Stimulated activated naive B cell treated with anti-CD40 and anti-IgM and Interleukin-4, amounts not matched to agents 10 μg/mL and 1 μg/mL and 100 μg/mL, for 72 hours (primary cell): ENCODE measurements around the gene SLX4.

Experiments used
- ATAC-seq, 2 donors: fragments of 150-1000 bp; cut with Tn5 transposase; replicated peaks; 2 replicates each; pipeline ENCODE4 v1.10.0; 2021; ENCODE audit warnings: moderate library complexity in 1 of 2
- DNase-seq: peaks from one replicate; pipeline ENCODE4 v3.0.0; 2021
- H3K27ac Mint-ChIP-seq: one replicate; pipeline ENCODE4 v1.8.0; 2022; ENCODE audit warnings: mild to moderate bottlenecking, mixed read lengths
- H3K27me3 Mint-ChIP-seq, 2 donors: one replicate each; pipeline ENCODE4 v1.8.0; 2022; ENCODE audit warnings: mixed read lengths in 2 of 2
- H3K36me3 Mint-ChIP-seq, 2 donors: one replicate each; pipeline ENCODE4 v1.8.0; 2022; ENCODE audit warnings: mixed read lengths in 2 of 2, mild to moderate bottlenecking in 1 of 2
- H3K4me1 Mint-ChIP-seq, 2 donors: one replicate each; pipeline ENCODE4 v1.8.0; 2022; ENCODE audit warnings: mixed read lengths in 2 of 2, mild to moderate bottlenecking in 1 of 2
- H3K4me3 Mint-ChIP-seq, 2 donors: one replicate each; pipeline ENCODE4 v1.8.0; 2022; ENCODE audit warnings: mild to moderate bottlenecking in 2 of 2, mixed read lengths in 2 of 2, moderate library complexity in 1 of 2
- H3K9me3 Mint-ChIP-seq, 2 donors: one replicate each; pipeline ENCODE4 v1.8.0; 2022; ENCODE audit warnings: mixed read lengths in 2 of 2, mild to moderate bottlenecking in 1 of 2

SLX4 gene

DNA sequence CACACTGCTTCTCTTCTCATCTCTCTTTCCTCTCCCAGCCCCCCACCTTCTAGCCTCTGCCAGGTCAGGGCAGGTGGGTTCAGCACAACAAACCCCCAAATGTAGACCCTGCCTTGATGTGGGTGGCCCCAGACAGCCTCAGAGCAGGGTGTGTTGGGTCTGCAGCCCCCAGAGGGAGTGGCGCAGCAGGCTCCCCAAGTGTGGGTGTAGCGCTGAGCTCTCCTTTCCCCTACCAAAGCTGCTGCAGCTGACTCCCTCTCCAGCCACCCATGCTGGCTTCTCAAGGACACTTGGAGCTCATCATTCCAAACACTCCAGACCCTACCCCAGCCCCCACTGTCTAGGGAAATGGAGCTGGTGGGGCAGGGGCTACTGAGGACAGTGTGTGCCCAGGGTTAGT lies 61.5 kb downstream of the SLX4 start:
- H3K27me3 Mint-ChIP-seq: no peaks in the 10 kb centered on the region
- H3K36me3 Mint-ChIP-seq: peaks cover 38 to 55% of the 10 kb centered on the region in 2 donors
- H3K27ac Mint-ChIP-seq: peak overlapping the region; percentile 56
- peaks cover 44 to 48% of the 10 kb centered on the region in 2 donors for H3K4me1 Mint-ChIP-seq
- no peak overlapping the region for H3K4me3 Mint-ChIP-seq
- no peak for ATAC-seq
- H3K9me3 Mint-ChIP-seq: peaks cover 13% of the 10 kb centered on the region in 2 donors
- DNase-seq: no peak

DNA sequence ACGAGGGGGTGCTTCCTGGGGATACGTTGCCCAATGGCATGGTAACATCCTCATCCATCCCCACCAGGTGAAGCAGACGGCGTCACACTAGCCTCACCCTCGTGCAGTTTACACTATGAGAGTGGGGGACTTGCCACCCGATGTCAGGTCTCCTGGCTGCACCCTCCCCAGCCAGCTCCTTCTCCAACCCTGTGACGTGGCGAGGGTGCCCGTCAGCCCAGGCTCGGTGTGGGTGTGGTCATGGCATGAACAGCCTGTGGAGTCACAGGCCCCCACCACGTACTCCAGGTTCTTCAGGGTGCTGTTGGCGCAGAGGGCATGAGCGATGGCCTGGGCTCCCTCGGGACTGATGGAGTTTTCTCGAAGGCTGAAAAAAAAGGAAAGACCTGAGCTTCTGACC lies 62.5 kb downstream of the SLX4 start:
- peaks cover 13% of the 10 kb centered on the region in 2 donors for H3K9me3 Mint-ChIP-seq
- H3K4me1 Mint-ChIP-seq: peaks cover 44 to 48% of the 10 kb centered on the region in 2 donors
- H3K4me3 Mint-ChIP-seq: no peak overlapping the region
- peak; percentile 14 to 16 for ATAC-seq
- no peak for DNase-seq
- H3K27me3 Mint-ChIP-seq: no peaks in the 10 kb centered on the region
- H3K36me3 Mint-ChIP-seq: peaks cover 36 to 52% of the 10 kb centered on the region in 2 donors
- peak overlapping the region; percentile 52 for H3K27ac Mint-ChIP-seq

DNA sequence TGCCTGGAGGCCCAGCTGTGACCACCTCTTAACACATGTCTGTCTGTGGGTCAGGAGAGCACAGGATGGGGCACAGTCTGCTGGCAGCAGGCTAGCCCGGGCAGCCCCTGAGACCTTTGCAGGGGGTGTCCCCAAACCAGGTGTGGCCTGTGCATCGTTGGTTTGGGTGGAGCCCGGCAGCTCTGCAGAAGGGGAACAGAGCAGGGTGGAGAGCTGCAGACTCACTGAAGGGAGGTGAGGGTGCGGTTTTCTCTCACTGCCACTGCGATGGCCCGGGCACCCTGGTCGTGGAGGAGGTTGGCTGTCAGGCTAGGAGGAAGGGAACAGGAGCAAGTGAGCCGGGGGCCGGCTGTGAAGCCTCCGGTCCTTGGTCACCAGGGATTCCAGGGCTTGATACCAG lies 63.0 kb downstream of the SLX4 start:
- peak overlapping the region; percentile 84 for H3K27ac Mint-ChIP-seq
- peak overlapping the region; percentile 12 to 50 for H3K4me3 Mint-ChIP-seq
- peaks cover 35 to 51% of the 10 kb centered on the region in 2 donors for H3K36me3 Mint-ChIP-seq

DNA sequence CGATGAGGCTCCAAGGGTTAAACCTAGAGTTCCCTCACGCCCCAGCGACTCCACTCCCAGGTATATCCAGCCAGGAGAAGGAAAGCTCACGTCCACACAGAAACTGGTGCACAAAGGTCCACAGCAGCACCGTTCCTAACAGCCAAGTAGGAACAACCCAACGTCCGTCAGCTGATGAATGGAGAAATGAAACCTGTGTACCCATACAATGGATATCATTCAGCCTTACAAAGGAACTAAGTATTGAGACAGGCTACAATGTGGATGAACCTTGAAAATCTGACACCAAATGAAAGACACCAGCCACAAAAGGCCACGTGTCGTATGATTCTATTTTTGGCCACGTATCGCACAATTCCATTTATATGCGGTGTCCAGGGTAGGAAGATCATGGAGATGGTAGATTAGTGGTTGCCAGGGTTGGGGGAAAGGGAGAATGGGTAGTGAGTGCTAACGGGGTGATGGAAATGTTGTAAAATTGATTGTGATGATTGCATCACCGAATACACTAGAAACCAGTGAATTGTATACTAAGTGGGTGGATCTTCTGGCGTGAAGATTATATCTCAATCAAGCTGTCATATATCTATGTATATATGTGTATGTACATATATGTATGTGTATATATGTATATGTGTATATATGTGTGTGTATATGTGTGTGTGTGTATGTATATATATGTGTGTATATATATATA lies 64.3 kb downstream of the SLX4 start:
- peak in 1 of 2 donors; percentile 18 for ATAC-seq
- Mint-ChIP-seq H3K4me3 (no peak overlapping the region), H3K4me1 (peaks cover 44 to 48% of the 10 kb centered on the region in 2 donors), H3K27ac (peak overlapping the region; percentile 70), H3K9me3 (peaks cover 12 to 13% of the 10 kb centered on the region in 2 donors), H3K27me3 (no peaks in the 10 kb centered on the region), H3K36me3 (peaks cover 33 to 49% of the 10 kb centered on the region in 2 donors)
- DNase-seq: no peak

More for the DNA sequence above, 63.0 kb downstream of the SLX4 start:
- Mint-ChIP-seq H3K27me3 (no peaks in the 10 kb centered on the region), H3K4me1 (peaks cover 44 to 48% of the 10 kb centered on the region in 2 donors), H3K9me3 (peaks cover 13% of the 10 kb centered on the region in 2 donors)
- DNase-seq: peak; percentile 61
- peak; percentile 99 for ATAC-seq

DNA sequence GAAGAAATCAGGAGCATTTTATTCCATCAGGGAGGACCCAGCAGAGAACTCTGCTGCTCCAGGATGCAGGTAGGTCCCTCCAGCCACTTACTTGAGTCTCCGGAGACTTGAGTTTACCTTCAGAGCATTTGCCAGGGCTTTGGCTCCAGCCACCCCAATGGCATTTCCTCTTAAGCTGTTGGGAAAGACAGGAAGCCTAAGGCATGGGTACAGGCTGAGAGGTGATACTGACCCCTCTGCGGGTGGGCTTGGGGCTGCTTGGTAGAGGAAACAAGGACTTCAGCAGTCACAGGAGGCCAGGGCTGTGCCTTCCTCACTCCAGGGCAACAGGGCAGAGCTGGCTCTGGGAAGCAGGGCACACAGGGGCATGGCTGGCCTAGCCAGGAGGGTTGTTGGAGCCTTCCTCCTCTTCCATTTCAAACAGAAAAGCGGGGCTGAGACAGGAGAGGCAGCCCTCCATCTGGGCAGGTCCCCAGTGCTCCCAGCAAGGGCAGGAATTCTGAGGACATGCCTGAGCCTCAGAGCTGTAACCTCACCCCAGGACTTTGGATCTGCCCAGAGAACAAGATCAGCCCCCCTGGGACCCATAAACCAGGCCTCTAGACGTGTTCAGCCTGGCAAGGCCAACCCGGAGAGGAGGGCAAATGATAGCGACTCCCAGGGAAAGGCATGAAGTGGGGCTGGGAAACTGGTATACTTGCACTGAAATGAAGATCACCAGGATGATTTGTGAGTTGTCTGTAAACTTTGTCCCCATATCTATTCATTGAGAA lies 68.6 kb downstream of the SLX4 start:
- Mint-ChIP-seq H3K27me3 (no peaks in the 10 kb centered on the region), H3K9me3 (no peaks in the 10 kb centered on the region), H3K4me3 (no peak overlapping the region), H3K4me1 (peaks cover 13 to 21% of the 10 kb centered on the region in 2 donors), H3K36me3 (peaks cover 8 to 23% of the 10 kb centered on the region in 2 donors), H3K27ac (no peak overlapping the region)
- no peak for ATAC-seq
- DNase-seq: no peak

DNA sequence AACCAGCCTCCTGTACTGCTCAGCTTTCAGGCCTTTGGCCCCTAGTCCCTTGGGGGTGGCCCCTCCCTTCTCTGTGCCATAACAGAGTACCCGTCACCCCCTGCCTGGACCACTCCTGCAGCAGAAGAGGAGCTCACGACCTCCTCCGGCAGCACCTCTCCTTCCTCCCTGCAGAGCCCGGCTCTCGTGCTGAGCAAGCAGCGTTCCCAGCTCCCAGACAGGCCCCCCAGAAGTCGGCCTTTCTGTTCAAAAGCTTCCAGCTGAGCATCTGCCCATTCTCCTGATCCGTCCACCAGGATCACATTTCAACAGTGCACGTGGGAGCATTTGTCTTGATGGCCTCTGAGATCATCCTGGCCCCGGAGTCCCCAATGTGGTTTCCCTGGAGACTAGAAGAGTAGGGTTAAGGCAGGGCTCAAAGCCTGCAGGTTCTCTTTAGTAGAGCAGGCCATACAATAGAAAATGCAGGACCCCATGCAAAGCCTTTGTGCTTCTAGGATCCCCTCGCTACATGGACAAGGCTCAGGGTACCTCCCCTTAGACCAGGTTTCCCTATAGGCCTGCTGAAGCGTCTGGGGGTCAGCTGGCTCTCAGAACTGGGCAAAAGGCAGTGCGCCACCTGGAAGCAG lies 69.8 kb downstream of the SLX4 start:
- Mint-ChIP-seq H3K27ac (no peak overlapping the region), H3K27me3 (no peaks in the 10 kb centered on the region), H3K9me3 (no peaks in the 10 kb centered on the region), H3K36me3 (peaks cover 8 to 18% of the 10 kb centered on the region in 2 donors), H3K4me3 (no peak overlapping the region), H3K4me1 (peaks cover 8 to 12% of the 10 kb centered on the region in 2 donors)
- DNase-seq (no peak), ATAC-seq (no peak)

DNA sequence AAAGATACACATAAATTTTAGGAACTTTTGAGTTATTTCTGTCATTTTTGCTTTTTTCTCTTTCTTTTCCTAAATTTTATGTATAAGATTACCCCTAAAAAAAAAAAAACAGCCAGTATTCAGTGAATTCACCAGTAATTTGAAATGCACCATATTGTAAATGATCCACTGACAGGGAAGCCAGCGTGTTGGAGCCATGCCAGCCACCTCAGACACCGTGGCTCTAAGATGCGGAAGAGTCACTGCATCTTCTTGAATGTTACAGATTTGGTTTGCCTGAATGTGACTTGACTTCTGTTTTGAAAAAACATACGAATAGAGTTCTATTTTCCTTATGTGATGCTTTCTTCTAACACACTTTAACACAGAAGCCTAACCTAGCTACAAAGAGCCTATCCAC lies 73.2 kb downstream of the SLX4 start:
- Mint-ChIP-seq H3K27ac (no peak overlapping the region), H3K9me3 (no peaks in the 10 kb centered on the region), H3K27me3 (no peaks in the 10 kb centered on the region), H3K36me3 (peaks cover 23 to 28% of the 10 kb centered on the region in 2 donors), H3K4me3 (no peak overlapping the region), H3K4me1 (peaks cover 12 to 19% of the 10 kb centered on the region in 2 donors)
- ATAC-seq: no peak
- no peak for DNase-seq

DNA sequence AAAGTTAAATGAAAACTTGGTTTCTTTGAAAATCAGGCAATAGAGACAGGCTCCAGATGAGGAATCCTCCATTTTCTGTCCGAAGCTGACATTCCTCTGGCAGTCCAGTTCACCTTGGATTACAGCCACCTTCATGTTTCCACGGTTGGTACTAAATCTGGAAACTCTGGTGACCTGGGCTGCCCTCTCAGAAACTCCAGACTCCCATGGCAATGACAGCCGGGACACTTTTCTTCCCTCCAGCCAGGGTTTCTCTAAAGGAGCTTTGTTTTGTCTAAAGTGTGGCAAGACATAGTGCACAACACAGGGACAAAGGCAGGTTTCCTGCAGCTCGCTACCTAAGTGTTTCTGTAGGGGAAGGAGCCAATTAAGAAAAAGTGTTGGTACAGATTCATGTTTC lies 74.6 kb downstream of the SLX4 start:
- Mint-ChIP-seq H3K36me3 (peaks cover 31 to 35% of the 10 kb centered on the region in 2 donors), H3K27ac (no peak overlapping the region), H3K4me1 (peaks cover 12 to 19% of the 10 kb centered on the region in 2 donors), H3K4me3 (no peak overlapping the region), H3K27me3 (no peaks in the 10 kb centered on the region), H3K9me3 (no peaks in the 10 kb centered on the region)
- DNase-seq (no peak), ATAC-seq (no peak)

DNA sequence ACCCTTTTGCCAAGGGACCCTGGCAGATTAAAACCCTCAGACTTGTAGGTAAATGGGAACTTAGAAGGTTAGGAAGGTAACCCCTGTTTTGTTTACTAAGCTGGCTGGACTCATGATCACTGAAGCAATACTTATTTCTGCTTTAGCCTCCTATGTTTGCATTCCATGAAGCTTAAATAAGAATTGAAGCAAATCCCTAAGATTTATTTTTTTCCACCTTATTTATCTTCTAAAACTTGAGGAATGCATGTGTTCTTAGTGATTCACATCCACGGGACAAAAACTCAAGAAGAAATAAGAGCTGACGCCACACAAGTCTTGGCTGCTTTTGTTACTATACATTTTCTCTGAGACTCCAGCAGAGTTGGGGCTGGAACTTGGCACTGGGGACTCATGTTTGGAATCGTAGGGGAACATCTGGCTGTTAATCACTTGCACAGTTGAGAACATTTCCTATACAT lies 75.1 kb downstream of the SLX4 start:
- H3K27me3 Mint-ChIP-seq: no peaks in the 10 kb centered on the region
- H3K9me3 Mint-ChIP-seq: no peaks in the 10 kb centered on the region
- DNase-seq (no peak), ATAC-seq (no peak)
- no peak overlapping the region for H3K27ac Mint-ChIP-seq
- H3K4me3 Mint-ChIP-seq: no peak overlapping the region
- peaks cover 12 to 19% of the 10 kb centered on the region in 2 donors for H3K4me1 Mint-ChIP-seq
- peaks cover 35% of the 10 kb centered on the region in 2 donors for H3K36me3 Mint-ChIP-seq

DNA sequence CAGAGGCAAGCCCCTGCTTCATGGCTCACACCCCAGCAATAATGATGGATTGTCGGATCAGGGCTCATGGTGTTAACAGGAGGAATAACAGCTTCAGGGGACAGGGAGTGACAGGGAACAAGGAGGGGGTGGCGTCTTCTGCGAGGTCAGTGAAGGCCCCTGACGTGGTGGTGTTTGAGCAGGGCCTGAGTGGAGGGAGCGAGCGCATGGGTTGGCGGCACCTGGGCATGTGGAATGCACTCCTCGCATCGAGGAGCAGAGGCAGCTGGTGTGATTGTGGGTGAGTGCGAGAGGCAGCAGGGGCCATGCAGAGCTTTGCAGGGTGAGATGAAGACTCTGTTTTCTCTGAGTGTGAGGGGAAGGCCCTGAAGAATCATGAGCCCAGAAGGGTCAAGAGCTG lies 77.3 kb downstream of the SLX4 start:
- Mint-ChIP-seq H3K4me1 (peaks cover 12 to 19% of the 10 kb centered on the region in 2 donors), H3K9me3 (no peaks in the 10 kb centered on the region), H3K36me3 (peaks cover 26 to 35% of the 10 kb centered on the region in 2 donors), H3K27me3 (no peaks in the 10 kb centered on the region), H3K27ac (no peak overlapping the region), H3K4me3 (no peak overlapping the region)
- DNase-seq (no peak), ATAC-seq (no peak)

DNA sequence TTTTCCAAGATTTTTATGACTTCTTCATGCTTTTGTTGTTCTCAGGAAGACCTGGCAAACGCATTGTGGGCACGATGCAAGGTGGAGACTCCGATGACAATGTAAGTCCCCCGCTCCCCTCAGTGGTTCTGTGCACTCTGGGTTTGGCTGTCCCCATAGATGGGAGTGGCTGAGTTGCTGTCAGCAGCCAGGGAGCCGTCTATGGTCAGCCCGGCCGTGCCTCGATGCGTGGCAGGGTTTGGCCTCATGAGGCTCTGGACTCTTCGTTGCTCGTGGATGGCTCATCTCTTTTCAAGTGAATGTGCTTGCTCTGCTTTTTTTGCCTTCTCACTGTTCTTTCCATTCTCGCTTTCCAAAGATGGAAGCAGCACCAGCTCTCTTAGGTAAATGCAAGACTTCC lies 78.7 kb downstream of the SLX4 start:
- Mint-ChIP-seq H3K27ac (no peak overlapping the region), H3K9me3 (no peaks in the 10 kb centered on the region), H3K36me3 (peaks cover 34 to 38% of the 10 kb centered on the region in 2 donors), H3K27me3 (no peaks in the 10 kb centered on the region), H3K4me3 (no peak overlapping the region), H3K4me1 (peaks cover 12 to 23% of the 10 kb centered on the region in 2 donors)
- DNase-seq: no peak
- no peak for ATAC-seq
